ENCODE results near the gene CLIP1. TPM values are rescaled to one million over a fixed set of nuclear protein-coding genes. Genes with fewer than 3 reads are reported as not detected.

Gene CLIP1
- polyA plus RNA-seq, 1 of the 3 experiments (the other 2 are of a cell fraction), result 33.9 TPM

DNA sequence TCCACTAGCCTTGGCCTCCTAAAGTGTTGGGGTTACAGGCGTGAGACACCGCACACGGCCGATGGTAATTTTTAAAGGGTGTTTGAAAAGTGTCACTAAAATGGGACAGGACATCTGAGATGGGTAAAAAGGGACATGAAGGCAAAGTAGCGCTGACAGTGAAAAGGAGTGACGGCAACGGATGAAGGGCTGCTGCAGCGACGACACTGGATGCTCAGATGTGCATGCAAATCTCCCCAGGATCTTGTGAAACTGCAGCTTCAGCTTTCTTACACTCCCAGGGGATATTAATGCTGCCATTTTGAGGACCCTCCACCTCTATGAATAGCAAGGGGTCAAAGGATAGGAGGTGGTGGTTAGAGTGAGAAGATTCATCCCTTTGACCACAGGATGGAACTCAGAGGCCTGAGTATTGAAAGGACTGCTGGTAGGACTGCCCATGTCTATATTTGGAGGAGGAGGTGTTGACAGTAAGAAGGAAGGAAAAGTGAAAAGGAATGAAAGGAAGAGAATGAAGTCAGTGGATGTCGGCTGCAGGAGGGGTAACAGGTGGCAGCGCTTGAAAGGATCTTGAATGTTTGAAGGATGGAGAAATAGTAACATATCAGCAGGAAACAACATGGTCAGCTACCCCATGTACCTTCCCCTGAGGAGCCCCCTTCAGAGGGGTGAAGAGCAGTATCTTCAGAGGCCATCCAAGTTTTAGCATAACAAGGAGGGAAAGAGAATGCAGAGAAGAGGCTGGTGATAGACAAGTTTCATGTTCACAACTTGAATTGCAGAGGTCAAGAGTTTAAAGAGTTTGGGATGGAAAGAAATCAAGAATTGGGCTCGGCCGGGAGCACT is 37.1 kb downstream of the CLIP1 start:
- Histone ChIP-seq H3K27ac (ENCODE audit: low read depth in 2 of 2, low read length in 1 of 2) (no peak overlapping the region), H3K4me1 (ENCODE audit: control insufficient read depth in 1 of 2, insufficient read depth in 2 of 2, low read depth in 1 of 2, low read length in 1 of 2) (peaks cover 0 to 2% of the 10 kb centered on the region in 2 experiments; a peak in 1 of 4 replicates), H3K9ac (no peak overlapping the region), H3K9me3 (no peaks in the 10 kb centered on the region), H3K9me2 (no peaks in the 10 kb centered on the region), H3K79me2 (ENCODE audit: insufficient read depth) (peaks cover 69% of the 10 kb centered on the region), H3K4me2 (no peak overlapping the region), H3K27me3 (ENCODE audit: insufficient read depth) (no peaks in the 10 kb centered on the region), H4K20me1 (ENCODE audit: insufficient read depth) (0 out of 2 replicates have a peak, but pooled peaks cover 5% of the 10 kb centered on the region), H3K36me3 (replicated peaks in 1 of 2; ENCODE audit: control insufficient read depth in 1 of 2, insufficient read depth in 2 of 2, low read length in 1 of 2) (peaks cover 0 to 3% of the 10 kb centered on the region in 2 experiments), H3F3A (replicated peaks; ENCODE audit: insufficient read depth) (no peaks in the 10 kb centered on the region), H2AFZ (ENCODE audit: low read depth) (no peak overlapping the region), H3K4me3 (ENCODE audit: low read depth in 2 of 2, low read length in 1 of 2) (no peak overlapping the region)
- ChIA-PET POLR2A (no interaction called here), CTCF (interaction anchor here (1.2 kb wide), 1 partner anchor 14 kb away, joined by 4 read pairs; no protein-coding TSS in a partner anchor)
- no peak for DNase-seq
- 97% methylated on average over 13 of the region's 13 CpGs for WGBS (ENCODE audit: low lambda C conversion rate)
- TF ChIP-seq, protein P1, sequence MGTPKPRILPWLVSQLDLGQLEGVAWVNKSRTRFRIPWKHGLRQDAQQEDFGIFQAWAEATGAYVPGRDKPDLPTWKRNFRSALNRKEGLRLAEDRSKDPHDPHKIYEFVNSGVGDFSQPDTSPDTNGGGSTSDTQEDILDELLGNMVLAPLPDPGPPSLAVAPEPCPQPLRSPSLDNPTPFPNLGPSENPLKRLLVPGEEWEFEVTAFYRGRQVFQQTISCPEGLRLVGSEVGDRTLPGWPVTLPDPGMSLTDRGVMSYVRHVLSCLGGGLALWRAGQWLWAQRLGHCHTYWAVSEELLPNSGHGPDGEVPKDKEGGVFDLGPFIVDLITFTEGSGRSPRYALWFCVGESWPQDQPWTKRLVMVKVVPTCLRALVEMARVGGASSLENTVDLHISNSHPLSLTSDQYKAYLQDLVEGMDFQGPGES (IDR thresholded peaks at IDR 0.05; ENCODE audit: low read depth, low read length), result no peak
- TF ChIP-seq TAF1 (IDR thresholded peaks at IDR 0.05; ENCODE audit: borderline replicate concordance, low read depth, low read length) (no peak), SMC3 (IDR thresholded peaks at IDR 0.05; ENCODE audit: low read depth, low read length) (no peak), TEAD4 (IDR thresholded peaks at IDR 0.05; ENCODE audit: borderline replicate concordance, insufficient read depth) (no peak), YY1 (IDR thresholded peaks at IDR 0.05; ENCODE audit: low read depth) (no peak), FOSL2 (IDR thresholded peaks at IDR 0.05; ENCODE audit: borderline replicate concordance, low read depth) (no peak), GATA2 (CRISPR knock-in tag; IDR thresholded peaks at IDR 0.05) (no peak), TCF12 (IDR thresholded peaks at IDR 0.05) (no peak)
- TF ChIP-seq, protein P2, sequence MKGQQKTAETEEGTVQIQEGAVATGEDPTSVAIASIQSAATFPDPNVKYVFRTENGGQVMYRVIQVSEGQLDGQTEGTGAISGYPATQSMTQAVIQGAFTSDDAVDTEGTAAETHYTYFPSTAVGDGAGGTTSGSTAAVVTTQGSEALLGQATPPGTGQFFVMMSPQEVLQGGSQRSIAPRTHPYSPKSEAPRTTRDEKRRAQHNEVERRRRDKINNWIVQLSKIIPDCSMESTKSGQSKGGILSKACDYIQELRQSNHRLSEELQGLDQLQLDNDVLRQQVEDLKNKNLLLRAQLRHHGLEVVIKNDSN (IDR thresholded peaks at IDR 0.05; ENCODE audit: borderline replicate concordance, low read depth), result no peak
- TF ChIP-seq, protein P3, sequence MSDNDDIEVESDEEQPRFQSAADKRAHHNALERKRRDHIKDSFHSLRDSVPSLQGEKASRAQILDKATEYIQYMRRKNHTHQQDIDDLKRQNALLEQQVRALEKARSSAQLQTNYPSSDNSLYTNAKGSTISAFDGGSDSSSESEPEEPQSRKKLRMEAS (IDR thresholded peaks at IDR 0.05; ENCODE audit: low read depth), result no peak
- TF ChIP-seq, protein P4, sequence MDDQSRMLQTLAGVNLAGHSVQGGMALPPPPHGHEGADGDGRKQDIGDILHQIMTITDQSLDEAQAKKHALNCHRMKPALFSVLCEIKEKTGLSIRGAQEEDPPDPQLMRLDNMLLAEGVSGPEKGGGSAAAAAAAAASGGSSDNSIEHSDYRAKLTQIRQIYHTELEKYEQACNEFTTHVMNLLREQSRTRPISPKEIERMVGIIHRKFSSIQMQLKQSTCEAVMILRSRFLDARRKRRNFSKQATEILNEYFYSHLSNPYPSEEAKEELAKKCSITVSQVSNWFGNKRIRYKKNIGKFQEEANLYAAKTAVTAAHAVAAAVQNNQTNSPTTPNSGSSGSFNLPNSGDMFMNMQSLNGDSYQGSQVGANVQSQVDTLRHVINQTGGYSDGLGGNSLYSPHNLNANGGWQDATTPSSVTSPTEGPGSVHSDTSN (IDR thresholded peaks at IDR 0.05), result no peak

DNA sequence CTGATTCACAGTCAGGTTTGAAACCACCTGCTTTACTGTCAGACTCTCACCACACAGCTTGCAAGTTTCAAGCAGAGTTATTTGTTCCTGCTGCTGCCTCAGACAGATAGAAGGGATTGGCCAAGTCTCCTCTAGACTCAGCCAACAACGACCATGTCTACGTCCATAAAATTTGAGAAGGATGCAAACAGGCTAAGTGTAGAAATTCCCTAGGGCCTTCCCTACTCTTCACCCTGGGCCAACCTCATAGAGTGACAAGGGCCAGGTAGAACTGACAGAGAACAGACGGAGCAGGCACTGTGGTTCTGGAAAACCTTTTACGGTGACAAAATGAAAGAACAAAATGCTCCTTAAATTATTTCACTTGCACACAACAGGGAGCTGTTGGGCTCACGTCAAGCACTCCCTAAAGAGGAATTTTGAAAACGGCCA is 39.5 kb downstream of the CLIP1 start:
- Histone ChIP-seq H3K4me2 (no peak overlapping the region), H2AFZ (ENCODE audit: low read depth) (no peak overlapping the region), H3K9me3 (no peaks in the 10 kb centered on the region), H3K36me3 (replicated peaks in 1 of 2; ENCODE audit: control insufficient read depth in 1 of 2, insufficient read depth in 2 of 2, low read length in 1 of 2) (peaks cover 0 to 22% of the 10 kb centered on the region in 2 experiments), H3K27ac (ENCODE audit: low read depth in 2 of 2, low read length in 1 of 2) (no peak overlapping the region), H3F3A (replicated peaks; ENCODE audit: insufficient read depth) (no peaks in the 10 kb centered on the region), H3K79me2 (ENCODE audit: insufficient read depth) (peaks cover 50% of the 10 kb centered on the region), H3K9ac (no peak overlapping the region), H4K20me1 (ENCODE audit: insufficient read depth) (no peaks in the 10 kb centered on the region), H3K4me3 (ENCODE audit: low read depth in 2 of 2, low read length in 1 of 2) (no peak overlapping the region), H3K9me2 (no peaks in the 10 kb centered on the region), H3K4me1 (ENCODE audit: control insufficient read depth in 1 of 2, insufficient read depth in 2 of 2, low read depth in 1 of 2, low read length in 1 of 2) (peaks cover 0 to 2% of the 10 kb centered on the region in 2 experiments; a peak in 1 of 4 replicates), H3K27me3 (ENCODE audit: insufficient read depth) (no peaks in the 10 kb centered on the region)
- WGBS (ENCODE audit: low lambda C conversion rate), result 95% methylated on average over 6 of the region's 6 CpGs
- no peak for DNase-seq
- ChIA-PET CTCF (interaction anchor here (2.5 kb wide), 1 partner anchor 16 kb away, joined by 8 read pairs; no protein-coding TSS in a partner anchor), POLR2A (no interaction called here)
- TF ChIP-seq RAD21 (IDR thresholded peaks at IDR 0.05; ENCODE audit: low read length) (no peak), FOSL2 (IDR thresholded peaks at IDR 0.05; ENCODE audit: borderline replicate concordance, low read depth) (no peak), TEAD4 (IDR thresholded peaks at IDR 0.05; ENCODE audit: borderline replicate concordance, insufficient read depth) (no peak), GABPA (IDR thresholded peaks at IDR 0.05; ENCODE audit: low read depth) (no peak), RXRA (IDR thresholded peaks at IDR 0.05; ENCODE audit: borderline replicate concordance, low read depth) (no peak), SMC3 (IDR thresholded peaks at IDR 0.05; ENCODE audit: low read depth, low read length) (no peak), NRF1 (IDR thresholded peaks at IDR 0.05; ENCODE audit: low read depth, low read length) (no peak), ELF1 (IDR thresholded peaks at IDR 0.05) (no peak), FOXJ3 (CRISPR knock-in tag; IDR thresholded peaks at IDR 0.05) (no peak), CHD2 (IDR thresholded peaks at IDR 0.05; ENCODE audit: low read length, partially characterized antibody) (no peak), RFX5 (IDR thresholded peaks at IDR 0.05; ENCODE audit: low read length) (no peak), YY1 (IDR thresholded peaks at IDR 0.05; ENCODE audit: low read depth) (no peak), NFIC (IDR thresholded peaks at IDR 0.05; ENCODE audit: borderline replicate concordance) (no peak)
- TF ChIP-seq, protein P5, sequence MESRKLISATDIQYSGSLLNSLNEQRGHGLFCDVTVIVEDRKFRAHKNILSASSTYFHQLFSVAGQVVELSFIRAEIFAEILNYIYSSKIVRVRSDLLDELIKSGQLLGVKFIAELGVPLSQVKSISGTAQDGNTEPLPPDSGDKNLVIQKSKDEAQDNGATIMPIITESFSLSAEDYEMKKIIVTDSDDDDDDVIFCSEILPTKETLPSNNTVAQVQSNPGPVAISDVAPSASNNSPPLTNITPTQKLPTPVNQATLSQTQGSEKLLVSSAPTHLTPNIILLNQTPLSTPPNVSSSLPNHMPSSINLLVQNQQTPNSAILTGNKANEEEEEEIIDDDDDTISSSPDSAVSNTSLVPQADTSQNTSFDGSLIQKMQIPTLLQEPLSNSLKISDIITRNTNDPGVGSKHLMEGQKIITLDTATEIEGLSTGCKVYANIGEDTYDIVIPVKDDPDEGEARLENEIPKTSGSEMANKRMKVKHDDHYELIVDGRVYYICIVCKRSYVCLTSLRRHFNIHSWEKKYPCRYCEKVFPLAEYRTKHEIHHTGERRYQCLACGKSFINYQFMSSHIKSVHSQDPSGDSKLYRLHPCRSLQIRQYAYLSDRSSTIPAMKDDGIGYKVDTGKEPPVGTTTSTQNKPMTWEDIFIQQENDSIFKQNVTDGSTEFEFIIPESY (IDR thresholded peaks at IDR 0.05; ENCODE audit: borderline replicate concordance, low read depth), result no peak
- TF ChIP-seq, protein P2 (IDR thresholded peaks at IDR 0.05; ENCODE audit: borderline replicate concordance, low read depth), result no peak
